Hypothalamus (tissue), 51 donors: ENCODE data around the gene WBP4.
A peak's percentile ranks its signal among the peaks of the same experiment; 100 is the strongest.
"Not testable (repeated sequence)": the region's sequence is repeated elsewhere in the genome, so short reads cannot be mapped to it uniquely, and the experiment has no call there.

Experiments used
- DNase-seq, 51 donors: peaks; one replicate each; lab custom pipeline; 2025; lab: John Stamatoyannopoulos, UW

Gene WBP4, protein sequence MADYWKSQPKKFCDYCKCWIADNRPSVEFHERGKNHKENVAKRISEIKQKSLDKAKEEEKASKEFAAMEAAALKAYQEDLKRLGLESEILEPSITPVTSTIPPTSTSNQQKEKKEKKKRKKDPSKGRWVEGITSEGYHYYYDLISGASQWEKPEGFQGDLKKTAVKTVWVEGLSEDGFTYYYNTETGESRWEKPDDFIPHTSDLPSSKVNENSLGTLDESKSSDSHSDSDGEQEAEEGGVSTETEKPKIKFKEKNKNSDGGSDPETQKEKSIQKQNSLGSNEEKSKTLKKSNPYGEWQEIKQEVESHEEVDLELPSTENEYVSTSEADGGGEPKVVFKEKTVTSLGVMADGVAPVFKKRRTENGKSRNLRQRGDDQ

DNA sequence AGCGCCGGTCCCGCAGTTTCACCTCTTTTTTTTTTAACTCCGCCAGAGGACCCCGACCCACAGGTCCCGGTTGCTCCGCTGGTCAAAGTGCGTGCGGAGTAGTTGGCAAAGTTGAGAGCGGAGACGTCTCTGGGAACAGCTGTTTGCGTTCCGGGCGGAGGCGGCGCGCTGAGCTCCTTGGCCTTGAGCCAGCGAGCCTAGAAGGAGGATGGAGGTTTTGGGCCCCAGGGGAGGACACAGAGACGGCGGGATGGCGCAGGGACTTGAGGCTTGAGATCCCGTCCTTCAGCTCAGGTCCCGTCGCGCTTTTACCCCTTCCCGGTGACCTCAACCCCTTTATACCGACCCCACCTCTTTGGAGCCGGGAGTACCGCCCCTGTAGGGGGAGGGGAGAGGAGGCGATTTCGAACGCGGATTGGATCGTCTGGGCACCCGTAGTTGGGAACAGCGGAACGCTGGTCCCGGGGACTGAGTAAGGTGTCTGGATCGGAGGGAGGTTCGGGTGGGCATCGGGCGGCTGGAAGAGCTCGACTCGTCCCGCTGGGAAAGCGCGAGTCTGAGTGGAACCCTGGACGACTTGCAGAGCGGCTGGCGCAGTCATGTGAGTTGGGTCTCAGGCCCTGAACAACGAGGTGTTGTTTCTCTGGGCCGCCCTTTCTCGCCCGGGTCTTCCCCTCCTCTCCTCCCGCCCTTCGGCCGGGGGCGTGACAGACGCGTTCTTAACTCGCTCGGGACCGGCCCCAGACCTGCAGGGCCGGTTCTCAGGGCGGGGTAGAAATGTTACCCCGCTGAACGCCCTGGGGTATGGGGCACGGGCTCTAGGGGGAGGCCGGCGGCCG lies at the start of gene WBP4:
WBP4 (plus strand) TSS at position 435 of the 839 bp plus-strand sequence; CDS start at position 600, 165 bp downstream.
- DNase-seq, result peak; percentile 80 to 99 (median 93)

DNA sequence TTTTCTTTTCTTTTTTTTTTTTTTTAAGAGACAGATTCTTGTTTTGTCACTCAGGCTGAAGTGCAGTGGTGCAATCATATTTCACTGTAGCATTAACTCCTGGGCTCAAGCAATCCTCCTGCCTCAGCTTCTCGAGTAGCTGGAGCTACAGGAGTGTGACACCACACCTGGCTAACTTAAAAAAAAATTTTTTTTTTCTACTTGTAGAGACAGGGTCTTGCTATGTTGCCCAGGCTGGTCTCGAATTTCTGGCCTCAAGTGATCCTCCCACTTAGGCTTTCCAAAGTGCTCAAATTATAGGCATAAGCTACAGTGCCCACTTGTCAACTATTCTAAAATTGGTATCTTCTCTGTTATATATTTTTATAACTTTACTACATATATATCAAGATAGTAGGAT lies 48.8 kb upstream of the WBP4 start:
- DNase-seq, result no peak

DNA sequence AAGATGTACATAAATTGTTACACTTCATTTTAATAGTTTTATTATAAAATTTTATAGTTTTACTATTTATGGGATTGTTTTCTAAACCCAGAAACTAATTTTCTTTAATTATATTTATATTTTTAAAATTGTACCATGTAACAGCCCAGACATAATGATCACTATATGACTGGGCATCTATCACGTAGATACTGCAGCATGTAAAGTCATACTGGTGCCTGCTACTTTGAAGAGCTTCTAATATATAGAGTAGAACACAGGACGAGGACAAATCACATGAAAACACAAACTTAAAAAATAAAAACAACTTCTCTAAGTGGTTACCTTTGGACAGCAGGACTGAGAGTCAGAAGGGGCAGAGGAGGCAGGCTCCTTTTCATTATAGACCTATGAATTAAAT lies 47.5 kb upstream of the WBP4 start:
- DNase-seq, result no peak

DNA sequence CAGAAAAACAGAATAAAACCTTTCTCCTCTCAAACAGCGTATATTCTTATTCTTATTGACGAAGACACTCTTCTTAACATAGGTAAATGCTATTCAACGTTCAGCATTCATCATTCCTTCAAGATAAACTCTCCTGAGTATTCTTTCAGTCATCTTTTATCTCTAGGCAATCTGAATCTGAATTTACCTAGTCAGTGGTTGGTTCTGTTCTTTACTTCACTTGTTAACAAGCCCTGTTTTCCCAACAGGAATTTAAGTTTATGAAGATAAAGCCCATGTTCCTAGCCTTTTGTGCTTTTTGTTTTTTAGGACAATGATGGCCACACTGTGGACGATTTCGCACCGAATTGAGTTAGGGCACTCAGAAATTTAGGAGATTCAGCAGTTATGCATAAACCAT lies 45.4 kb upstream of the WBP4 start:
- no peak for DNase-seq

DNA sequence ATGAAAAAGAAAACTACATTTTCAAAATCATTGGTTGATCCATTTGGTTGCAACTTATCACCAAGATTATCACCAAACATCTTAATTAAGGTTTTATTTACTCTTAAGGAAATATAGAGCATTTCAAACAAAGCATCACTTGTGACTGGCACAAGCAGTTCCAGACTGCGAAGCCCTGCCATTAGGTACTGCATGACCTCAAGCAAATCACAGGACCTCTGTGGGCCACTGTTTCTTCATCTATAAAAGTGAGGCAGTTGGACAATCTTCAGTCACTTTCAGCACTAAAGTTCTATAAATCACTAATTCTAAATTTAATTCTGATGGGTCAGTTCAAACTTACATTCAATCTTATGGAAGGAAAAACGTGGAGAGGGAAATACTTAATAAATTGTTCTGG lies 44.1 kb upstream of the WBP4 start:
- peak in 11 of 51 donors; percentile 1 to 29 (median 11) for DNase-seq

DNA sequence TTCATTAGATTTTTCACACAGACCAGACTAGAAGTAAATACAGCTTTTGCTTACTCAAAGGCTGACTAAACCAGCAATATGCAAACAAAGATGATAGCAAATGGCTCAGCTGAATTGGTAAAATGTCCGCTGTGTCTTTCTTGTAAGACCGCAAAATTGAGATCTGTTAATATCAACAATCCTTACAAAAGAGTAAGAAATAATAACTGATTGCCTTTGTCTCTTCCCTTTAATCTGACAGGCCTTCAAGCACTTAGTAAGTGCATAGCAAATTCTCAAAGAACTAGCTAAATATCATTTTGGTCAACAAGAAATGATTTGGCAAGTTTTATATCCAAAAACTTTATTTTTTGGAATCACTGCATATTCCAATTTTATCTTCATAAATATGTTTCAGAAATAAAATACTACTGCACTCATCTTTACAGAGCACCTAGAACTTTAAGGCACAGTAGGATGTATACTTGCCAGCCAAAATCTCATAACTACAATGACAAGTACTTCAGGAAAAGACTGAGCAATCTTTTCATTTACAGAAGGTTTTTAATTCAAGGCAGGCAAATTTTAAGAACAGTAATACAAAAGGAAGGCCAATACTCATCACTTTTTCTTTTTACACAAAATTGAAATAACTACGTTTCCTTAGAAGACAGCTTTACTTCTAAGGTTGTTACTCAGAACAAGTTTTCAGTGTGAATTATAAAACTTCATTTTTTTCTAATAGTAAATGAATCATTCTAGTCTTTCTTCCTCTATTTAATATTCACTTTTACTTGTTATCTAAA lies 43.3 kb upstream of the WBP4 start:
- DNase-seq, result no peak

DNA sequence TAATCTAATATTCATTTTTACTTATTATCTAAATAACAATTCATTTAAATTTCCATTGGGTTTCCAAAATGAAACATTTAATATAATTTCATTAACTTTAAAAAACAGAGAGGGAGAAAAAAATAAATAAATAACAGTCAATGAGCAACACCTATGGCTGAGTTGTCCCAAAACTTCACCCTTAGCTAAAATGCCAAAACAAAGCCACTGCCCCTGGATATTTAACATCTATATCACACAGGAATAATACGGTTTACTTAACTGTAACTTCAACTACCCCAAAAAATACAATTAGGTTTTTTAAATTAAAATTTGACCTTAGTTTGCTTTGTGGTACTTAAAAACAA lies 42.7 kb upstream of the WBP4 start:
- DNase-seq, result no peak

DNA sequence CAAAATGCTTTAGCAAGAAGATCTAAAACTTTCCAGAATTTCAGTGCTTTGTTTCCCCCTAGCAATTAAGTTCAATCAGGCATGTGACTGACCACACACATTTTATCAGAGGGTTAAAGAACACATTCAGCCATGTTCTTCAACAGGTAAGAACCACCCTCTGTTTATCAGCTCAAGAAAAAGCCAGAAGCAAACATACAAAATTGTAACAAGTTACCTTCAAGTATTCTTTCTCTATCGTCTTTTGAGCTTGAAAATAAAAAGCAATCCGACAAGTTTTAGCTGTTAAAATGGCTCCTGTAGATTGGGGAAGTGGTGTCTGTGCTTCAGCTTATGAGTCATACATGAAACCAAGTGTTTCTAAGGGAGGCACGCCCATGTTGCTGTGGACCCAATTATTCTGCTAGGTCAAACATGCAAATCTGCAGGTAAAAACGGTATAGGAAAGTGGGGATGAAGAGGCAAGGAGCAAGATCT lies 42.3 kb upstream of the WBP4 start, which contains the start of gene ELF1:
ELF1 (minus strand) TSS at position 306 of the 477 bp plus-strand sequence. CDS start 37,262 bp downstream, outside the sequence.
- peak in 4 of 51 donors; percentile 2 to 36 (median 24) for DNase-seq

DNA sequence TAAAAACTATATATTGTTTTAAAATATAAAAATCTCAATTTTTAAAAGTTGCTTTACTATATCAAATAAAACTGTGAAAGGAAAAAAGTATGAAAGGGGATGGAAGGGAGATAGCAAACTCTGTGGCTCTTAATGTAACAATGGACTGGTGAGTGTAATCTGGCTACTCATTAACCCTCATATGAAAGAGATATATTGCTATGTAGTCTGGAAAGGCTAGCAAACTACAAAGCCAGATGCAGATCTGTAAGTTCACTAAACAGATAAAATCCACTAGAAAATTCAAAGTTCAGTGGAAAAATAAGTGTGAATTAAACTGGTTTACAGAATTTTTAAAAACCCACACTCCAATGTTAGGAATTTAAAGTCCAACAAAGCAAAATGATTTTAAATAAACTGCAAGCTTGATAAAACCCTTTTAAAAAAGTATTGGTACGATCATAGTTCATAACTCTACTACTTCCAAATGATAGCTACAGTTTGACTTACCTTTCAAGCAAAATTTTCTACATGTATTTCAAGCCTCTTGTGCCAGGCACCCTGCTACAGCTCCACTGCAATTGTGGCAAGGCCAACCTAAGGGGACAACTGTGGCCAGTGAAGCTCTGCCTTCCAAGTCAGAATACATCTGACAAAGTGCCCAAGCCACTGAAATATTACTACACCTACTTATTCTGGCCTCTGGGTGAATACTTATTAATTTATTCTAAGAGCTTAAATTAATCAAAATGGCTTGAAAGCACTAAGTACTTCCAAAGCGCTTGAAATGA lies 41.5 kb upstream of the WBP4 start:
- DNase-seq, result no peak

DNA sequence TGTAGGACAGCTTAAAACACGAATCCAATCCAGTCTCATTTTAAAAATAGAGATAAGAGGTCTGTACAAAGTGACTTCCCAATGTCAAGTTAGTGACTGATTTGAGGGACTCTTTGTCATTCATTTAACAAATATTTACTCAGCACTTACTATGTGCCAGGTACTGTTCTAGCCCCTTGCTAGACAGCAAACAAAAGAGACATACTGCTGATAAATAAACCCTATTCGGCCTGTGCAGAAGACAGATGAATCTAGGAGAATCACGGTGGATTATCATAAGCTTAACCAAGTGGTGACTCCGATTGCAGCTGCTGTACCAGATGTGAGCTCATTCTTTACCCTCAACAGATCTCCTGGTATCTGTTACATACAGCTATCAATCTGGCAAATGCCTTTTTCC lies 35.8 kb upstream of the WBP4 start:
- DNase-seq, result no peak

DNA sequence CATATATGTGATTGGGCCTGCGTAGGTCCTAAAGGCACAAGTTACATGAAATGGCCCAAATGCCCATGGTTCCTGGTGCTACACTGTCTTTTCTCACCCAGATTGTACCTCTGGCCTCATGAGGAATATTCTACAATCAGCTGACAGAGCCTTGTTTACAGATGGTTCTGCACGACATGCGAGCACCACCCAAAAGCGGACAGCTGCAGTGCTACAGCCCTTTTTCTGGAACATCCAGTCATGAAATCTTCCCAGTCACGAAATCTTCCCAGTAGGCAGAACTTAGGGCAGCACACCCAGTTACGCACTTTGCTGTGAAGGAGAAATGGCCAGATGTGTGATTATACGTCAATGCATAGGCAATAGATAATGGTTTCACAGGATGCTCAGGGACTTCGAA lies 34.5 kb upstream of the WBP4 start:
- no peak for DNase-seq

DNA sequence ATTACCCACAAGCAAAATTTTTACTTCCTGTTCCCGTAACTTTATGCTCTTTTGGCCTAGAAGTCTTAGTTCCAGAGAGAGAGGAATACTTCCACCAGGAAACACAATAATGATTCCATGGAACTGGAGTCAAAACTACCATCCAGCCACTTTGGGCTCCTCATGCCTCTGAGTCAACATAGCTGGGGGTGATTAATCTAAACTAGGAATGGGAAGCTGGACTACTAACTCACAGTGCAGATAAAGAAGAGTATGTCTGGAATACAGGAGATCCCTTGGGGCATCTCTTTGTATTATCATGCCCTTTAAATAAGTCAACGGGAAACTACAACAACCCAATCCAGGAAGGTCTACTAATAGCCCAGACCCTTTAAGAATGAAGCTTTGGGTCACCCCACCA lies 33.3 kb upstream of the WBP4 start:
- DNase-seq, result no peak

DNA sequence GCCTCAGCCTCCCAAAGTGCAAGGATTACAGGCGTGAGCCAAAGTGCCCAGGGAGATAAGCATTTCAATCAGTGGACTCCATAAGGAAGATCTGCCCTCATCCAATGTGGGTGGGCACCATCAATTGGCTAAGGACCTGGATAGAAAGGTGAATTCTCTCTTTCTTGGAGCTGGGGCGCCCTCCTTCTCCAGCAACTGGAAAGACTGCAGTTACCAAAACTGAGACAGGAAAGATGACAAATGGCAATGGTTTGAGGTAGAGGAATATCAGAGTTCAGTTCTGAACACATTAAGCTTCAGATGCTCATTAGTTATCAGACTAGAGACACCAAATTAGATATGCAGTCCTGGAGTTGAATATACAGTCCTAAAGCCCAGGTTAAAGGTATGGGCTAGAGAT lies 31.7 kb upstream of the WBP4 start:
- no peak for DNase-seq

DNA sequence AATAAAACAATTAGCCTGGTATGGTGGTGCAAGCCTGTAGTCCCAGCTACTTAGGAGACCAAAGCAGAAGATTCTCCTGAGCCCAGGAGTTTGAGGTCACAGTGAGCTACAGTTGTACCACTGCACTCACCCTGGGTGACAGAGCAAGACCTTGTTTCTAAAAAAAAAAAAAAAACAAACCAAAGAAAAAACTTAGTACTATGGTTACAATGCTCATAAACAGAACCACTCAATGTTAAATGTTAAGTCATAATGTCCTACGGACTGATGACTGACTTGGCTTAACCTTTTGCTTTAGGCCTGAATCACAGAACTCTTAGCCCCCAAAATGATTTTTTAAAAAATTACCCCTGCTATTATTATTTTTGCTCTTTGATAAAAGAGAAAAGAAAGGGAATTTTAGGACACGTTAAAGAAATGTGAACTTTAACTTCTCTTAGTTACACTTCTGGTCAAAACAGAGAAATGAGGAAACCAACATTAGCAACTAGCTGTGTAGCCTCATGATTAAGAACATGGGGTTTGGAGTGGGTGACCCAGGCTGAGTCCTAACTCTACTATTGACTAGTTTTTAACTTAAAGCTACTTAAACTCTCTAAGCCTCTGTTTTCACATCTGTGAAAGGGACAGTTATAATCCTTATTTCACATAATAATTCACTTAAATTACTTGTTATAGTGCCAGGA lies 28.5 kb upstream of the WBP4 start:
- no peak for DNase-seq

DNA sequence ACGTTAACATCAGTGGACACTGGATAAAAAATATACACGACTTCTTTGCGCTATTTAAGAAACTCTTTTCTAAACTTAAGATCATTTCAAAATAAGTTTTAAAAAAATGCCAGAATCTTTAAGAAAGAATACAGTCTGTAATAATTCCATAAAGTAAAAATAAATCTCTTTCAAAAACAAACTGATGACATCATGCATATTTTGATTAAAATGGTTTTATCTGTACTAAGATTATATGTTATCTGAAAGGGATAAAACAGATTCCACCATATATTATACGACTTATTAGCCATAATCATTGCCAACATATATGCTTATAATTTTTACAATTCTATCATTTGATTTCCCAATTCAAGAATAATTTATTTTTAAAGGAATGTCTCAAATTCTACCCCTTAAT lies 26.9 kb upstream of the WBP4 start:
- DNase-seq, result no peak

DNA sequence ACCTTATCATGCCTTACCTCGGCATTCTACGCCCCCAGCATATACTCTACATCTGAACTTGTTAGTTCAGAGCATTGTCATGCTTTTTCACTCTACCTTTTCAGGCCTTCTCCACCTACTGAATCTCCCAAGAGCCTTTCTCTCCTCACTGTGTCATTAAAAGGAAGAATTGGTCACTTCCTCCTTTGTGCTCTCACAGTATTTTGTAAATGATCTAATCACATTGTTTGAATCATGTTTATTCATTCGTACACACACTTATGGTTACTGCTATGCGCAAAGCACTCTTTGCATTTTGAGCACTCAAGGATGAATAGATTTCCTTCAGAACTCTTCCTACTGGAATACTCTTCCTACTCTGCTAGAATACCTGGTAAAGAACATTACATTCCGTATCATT lies 26.4 kb upstream of the WBP4 start:
- no peak for DNase-seq

DNA sequence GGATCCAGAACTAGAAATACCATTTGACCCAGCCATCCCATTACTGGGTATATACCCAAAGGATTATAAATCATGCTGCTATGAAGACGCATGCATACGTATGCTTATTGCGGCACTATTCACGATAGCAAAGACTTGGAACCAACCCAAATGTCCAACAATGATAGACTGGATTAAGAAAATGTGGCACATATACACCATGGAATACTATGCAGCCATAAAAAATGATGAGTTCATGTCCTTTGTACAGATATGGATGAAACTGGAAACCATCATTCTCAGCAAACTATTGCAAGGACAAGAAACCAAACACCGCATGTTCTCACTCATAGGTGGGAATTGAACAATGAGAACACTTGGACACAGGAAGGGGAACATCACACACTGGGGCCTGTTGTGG lies 24.8 kb upstream of the WBP4 start:
- not testable (repeated sequence) for DNase-seq

DNA sequence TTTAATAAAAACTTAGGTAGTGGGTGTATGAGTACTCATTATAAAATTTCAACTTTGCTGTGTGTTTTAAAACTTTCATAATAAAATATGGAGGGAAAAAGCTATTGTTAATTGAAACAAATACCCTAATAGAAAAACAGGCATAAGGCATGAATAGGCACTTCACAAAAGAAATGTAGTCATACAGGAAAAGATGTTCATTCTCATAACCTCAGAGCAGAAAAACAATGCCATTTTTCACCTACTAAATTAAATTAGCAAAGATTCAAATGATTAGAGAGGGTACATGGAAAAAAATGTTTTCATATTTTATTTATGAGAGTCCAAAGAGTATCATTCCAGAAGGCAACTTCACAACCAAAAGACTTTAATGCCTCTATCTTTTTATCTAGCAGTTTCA lies 21.6 kb upstream of the WBP4 start:
- no peak for DNase-seq

DNA sequence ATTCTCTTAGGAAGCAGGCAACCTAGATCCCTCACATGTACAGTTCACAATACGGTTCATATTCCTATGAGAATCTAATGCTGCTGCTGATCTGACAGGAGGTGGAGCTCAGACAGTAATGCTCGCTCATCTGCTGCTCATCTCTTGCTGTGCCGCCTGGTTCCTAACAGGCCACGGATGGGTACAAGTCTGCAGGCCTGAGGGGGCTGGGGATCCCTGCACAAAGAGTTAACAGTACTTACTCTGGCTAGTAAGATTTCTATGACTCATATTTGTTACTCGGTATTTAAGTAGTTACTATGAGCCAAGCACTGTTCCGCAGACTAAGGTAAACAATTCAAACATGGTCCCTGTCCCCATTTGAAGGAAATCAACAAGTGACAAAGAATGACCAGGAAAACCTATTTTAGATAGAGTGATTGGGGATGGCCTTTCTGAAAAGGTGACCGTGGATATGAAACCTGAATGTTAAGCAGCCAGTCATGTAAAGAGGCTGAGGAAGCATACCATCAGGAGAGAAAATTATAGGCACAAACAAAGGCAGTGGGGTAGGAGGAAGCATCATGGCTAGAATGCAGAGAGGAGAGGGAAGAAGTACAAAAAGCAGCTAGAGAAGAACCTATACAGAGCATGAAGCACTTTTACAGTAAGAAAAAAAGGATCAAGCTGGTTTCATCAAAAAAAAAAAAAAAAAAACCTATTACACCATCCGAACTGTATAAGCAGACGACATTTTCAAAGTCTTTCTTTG lies 20.6 kb upstream of the WBP4 start:
- no peak for DNase-seq
